ENCODE results near the gene DNAJC18.

- TF ChIP-seq, protein P1, sequence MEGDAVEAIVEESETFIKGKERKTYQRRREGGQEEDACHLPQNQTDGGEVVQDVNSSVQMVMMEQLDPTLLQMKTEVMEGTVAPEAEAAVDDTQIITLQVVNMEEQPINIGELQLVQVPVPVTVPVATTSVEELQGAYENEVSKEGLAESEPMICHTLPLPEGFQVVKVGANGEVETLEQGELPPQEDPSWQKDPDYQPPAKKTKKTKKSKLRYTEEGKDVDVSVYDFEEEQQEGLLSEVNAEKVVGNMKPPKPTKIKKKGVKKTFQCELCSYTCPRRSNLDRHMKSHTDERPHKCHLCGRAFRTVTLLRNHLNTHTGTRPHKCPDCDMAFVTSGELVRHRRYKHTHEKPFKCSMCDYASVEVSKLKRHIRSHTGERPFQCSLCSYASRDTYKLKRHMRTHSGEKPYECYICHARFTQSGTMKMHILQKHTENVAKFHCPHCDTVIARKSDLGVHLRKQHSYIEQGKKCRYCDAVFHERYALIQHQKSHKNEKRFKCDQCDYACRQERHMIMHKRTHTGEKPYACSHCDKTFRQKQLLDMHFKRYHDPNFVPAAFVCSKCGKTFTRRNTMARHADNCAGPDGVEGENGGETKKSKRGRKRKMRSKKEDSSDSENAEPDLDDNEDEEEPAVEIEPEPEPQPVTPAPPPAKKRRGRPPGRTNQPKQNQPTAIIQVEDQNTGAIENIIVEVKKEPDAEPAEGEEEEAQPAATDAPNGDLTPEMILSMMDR (IDR thresholded peaks at IDR 0.05), result no peak
- TF ChIP-seq POLR2A (IDR thresholded peaks at IDR 0.05), result no peak
These were observed 49.4 kb downstream of the DNAJC18 start, which contains the start of gene MZB1 for GRCh38 chr5:139389701-139390638.

Data from vagina (tissue), 2 donors.